HG03565 (cell line): Measurements from ENCODE around the gene PPP6C.
"Not testable (repeated sequence)": the region's sequence is repeated elsewhere in the genome, so short reads cannot be mapped to it uniquely, and the experiment has no call there.

ENCODE experiments used
- ATAC-seq: cut with Tn5 transposase; IDR thresholded peaks from one replicate; pipeline ENCODE4 v1.9.1; 2021; ENCODE audit warnings: mild to moderate bottlenecking, moderate library complexity; ENCODE audit not compliant: unreplicated experiment

The PPP6C gene

GRCh38 chr9:125183054-125183453, 6.5 kb downstream of the PPP6C start:
- ATAC-seq: no peak

GRCh38 chr9:125181756-125182155, 7.8 kb downstream of the PPP6C start:
- ATAC-seq: not testable (repeated sequence)

GRCh38 chr9:125180876-125181275, 8.7 kb downstream of the PPP6C start:
- ATAC-seq: no peak

- not testable (repeated sequence) for ATAC-seq
Measured at GRCh38 chr9:125179776-125180175, 9.8 kb downstream of the PPP6C start.

DNA sequence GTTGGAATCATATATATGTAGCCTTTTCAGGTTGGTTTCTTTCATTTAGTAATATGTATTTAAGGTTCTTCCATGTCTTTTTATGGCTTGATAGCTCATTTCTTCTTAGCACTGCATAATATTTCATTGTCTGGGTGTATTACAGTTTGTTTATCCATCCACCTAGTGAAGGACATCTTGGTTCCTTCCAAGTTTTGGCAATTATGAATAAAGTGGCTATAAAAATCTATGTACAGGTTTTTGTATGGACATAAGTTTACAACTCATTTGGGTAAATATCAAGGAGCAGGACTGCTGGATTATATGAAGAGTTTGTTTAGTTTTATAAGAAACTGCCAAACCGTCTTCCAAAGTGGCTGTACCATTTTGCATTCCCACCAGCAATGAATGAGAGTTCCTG, 11.7 kb downstream of the PPP6C start:
- ATAC-seq: no peak

DNA sequence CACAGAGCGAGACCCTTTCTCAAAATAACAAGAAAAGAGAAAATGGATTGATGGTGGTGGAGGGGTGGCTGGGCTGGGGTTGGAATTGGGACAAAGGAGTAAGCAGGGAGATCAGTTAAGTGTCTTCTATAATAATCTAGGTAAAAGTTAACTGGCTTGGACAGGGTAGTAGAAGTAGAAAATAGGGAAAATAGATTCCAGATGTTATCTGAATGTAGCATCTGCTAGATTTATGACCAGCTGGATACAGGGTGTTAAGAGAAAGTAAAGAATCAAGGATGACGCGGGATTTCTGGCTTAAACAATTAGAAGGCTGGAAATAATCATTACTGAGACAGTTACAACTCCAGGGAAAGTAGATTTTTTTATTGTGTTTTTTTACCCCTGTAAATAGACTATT, 13.0 kb downstream of the PPP6C start:
- ATAC-seq: no peak

- no peak for ATAC-seq
Measured at GRCh38 chr9:125172031-125172755, 17.4 kb downstream of the PPP6C start.

DNA sequence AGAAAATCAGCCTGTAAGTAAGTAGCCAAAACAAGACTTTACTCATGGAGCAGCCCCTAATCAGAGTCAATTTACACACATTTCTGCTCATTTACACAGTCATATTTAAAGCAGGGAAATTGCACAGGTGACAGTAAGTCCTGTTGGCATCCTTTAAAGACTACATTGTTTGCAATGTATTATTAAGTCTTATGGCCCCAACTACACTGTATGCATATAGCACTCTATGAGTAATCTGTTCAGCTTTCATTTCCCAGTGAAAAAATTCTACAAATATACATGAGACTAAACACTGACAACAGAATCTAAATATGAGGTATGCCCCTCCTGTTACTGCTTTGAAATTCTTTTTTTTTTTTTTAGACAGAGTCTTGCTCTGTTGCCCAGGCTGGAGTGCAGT, 19.7 kb downstream of the PPP6C start:
- no peak for ATAC-seq

GRCh38 chr9:125166762-125167161, 22.8 kb downstream of the PPP6C start:
- ATAC-seq: no peak

GRCh38 chr9:125162891-125163290, 26.7 kb downstream of the PPP6C start:
- not testable (repeated sequence) for ATAC-seq

- ATAC-seq: no peak
Measured at GRCh38 chr9:125161284-125161918, 28.2 kb downstream of the PPP6C start.

GRCh38 chr9:125160750-125161149, 28.9 kb downstream of the PPP6C start:
- ATAC-seq: no peak

- ATAC-seq: no peak
Measured at GRCh38 chr9:125156551-125156950, 33.1 kb downstream of the PPP6C start.

GRCh38 chr9:125153712-125154367, 35.8 kb downstream of the PPP6C start:
- ATAC-seq: no peak

GRCh38 chr9:125151730-125152129, 37.9 kb downstream of the PPP6C start:
- ATAC-seq: no peak

DNA sequence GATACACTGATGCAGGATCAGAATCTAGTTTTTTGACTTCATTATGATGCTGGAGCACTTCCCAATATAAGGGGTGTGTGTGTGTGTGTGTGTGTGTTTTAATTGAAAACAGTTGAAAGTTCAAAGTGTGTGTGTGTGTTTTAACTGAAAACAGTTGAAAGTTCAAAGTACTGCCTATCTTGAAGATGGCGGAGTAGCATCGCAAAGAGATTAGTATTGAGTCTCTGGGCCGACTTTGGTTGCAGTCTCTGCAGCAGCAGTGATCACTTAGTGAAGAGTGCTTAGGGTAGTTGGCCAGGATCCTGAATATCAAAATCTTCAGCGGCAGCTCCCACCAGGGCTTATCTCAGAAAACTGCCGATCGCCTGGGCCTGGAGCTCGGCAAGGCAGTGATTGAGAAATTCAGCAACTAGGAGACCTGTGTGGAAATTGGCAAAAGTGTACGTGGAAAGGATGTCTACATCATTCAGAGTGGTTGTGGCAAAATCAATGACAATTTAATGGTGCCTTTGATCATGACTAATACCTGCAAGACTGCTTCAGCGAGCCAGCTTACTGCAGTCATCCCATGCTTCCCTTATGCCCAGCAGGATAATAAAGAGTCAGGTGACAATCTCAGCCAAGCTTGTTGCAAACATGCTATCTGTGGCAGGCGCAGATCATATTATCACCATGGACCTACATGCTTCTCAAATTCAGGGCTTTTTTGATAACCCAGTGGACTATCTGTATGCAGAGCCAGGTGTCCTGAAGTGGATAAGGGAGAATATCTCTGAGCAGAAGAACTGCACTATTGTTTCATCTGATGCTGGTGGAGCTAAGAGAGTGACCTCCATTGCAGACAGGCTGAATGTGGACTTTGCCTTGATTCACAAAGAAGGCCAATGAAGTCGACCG, 39.0 kb downstream of the PPP6C start:
- ATAC-seq: no peak

GRCh38 chr9:125147401-125147951, 42.1 kb downstream of the PPP6C start:
- ATAC-seq: no peak

- no peak for ATAC-seq
Measured at GRCh38 chr9:125146247-125146646, 43.4 kb downstream of the PPP6C start.

- no peak for ATAC-seq
Measured at GRCh38 chr9:125145425-125145824, 44.2 kb downstream of the PPP6C start.

GRCh38 chr9:125143377-125144090, 46.1 kb downstream of the PPP6C start, which contains the start of gene SCAI:
Gene SCAI (minus strand): TSS chr9:125143528. CDS start chr9:125143437, 91 bp downstream.
- ATAC-seq: peak; percentile 95
